ENCODE data around the gene CPNE6.
"Not testable (repeated sequence)": the region's sequence is repeated elsewhere in the genome, so short reads cannot be mapped to it uniquely, and the experiment has no call there.

The CPNE6 gene

GRCh38 chr14:24071144-24071697 lies at the start of gene CPNE6:
TSS of gene CPNE6 (plus strand) at chr14:24071562. CDS start at chr14:24072937, 1,375 bp downstream.
- no peak within 1 kb of the TSS for H3K4me3 ChIP-seq (ENCODE audit: low read depth, low read length)
- DNase-seq (ENCODE audit: low read depth), result no peak

GRCh38 chr14:24024939-24025418 lies 46.4 kb upstream of the CPNE6 start:
- not testable (repeated sequence) for H3K4me3 ChIP-seq (ENCODE audit: low read depth, low read length); DNase-seq (ENCODE audit: low read depth)

GRCh38 chr14:24029687-24030086 lies 41.7 kb upstream of the CPNE6 start:
- DNase-seq (ENCODE audit: low read depth), result not testable (repeated sequence)

GRCh38 chr14:24031331-24031730 lies 40.0 kb upstream of the CPNE6 start:
- DNase-seq (ENCODE audit: low read depth); H3K4me3 ChIP-seq (ENCODE audit: low read depth, low read length): not testable (repeated sequence)

More at GRCh38 chr14:24029687-24030086, 41.7 kb upstream of the CPNE6 start:
- H3K4me3 ChIP-seq (ENCODE audit: low read depth, low read length), result not testable (repeated sequence)

GRCh38 chr14:24032727-24033418 lies 38.5 kb upstream of the CPNE6 start:
- peak; percentile 89 for DNase-seq (ENCODE audit: low read depth)
- H3K4me3 ChIP-seq (ENCODE audit: low read depth, low read length), result no peak overlapping the region

- not testable (repeated sequence) for DNase-seq (ENCODE audit: low read depth)
- peak overlapping the region; percentile 51 for H3K4me3 ChIP-seq (ENCODE audit: low read depth, low read length)
Measured at GRCh38 chr14:24035769-24036168, 35.6 kb upstream of the CPNE6 start.

- peak overlapping the region; percentile 51 for H3K4me3 ChIP-seq (ENCODE audit: low read depth, low read length)
- no peak for DNase-seq (ENCODE audit: low read depth)
Measured at GRCh38 chr14:24036169-24036962, 35.0 kb upstream of the CPNE6 start.

- DNase-seq (ENCODE audit: low read depth), result not testable (repeated sequence)
- H3K4me3 ChIP-seq (ENCODE audit: low read depth, low read length), result peak overlapping the region; percentile 51
Measured at GRCh38 chr14:24036963-24037657, 34.3 kb upstream of the CPNE6 start.

- no peak overlapping the region for H3K4me3 ChIP-seq (ENCODE audit: low read depth, low read length)
- DNase-seq (ENCODE audit: low read depth), result no peak
Measured at GRCh38 chr14:24037658-24038037, 33.7 kb upstream of the CPNE6 start.

- no peak for DNase-seq (ENCODE audit: low read depth)
- no peak overlapping the region for H3K4me3 ChIP-seq (ENCODE audit: low read depth, low read length)
Measured at GRCh38 chr14:24038686-24039085, 32.7 kb upstream of the CPNE6 start.

GRCh38 chr14:24040692-24041091 lies 30.7 kb upstream of the CPNE6 start:
- H3K4me3 ChIP-seq (ENCODE audit: low read depth, low read length), result no peak overlapping the region
- DNase-seq (ENCODE audit: low read depth), result no peak

- DNase-seq (ENCODE audit: low read depth), result no peak
Measured at GRCh38 chr14:24042746-24043145, 28.6 kb upstream of the CPNE6 start.

GRCh38 chr14:24049002-24049401 lies 22.4 kb upstream of the CPNE6 start:
- H3K4me3 ChIP-seq (ENCODE audit: low read depth, low read length); DNase-seq (ENCODE audit: low read depth): not testable (repeated sequence)

More at GRCh38 chr14:24042746-24043145, 28.6 kb upstream of the CPNE6 start:
- no peak overlapping the region for H3K4me3 ChIP-seq (ENCODE audit: low read depth, low read length)

GRCh38 chr14:24050753-24051152 lies 20.6 kb upstream of the CPNE6 start:
- not testable (repeated sequence) for H3K4me3 ChIP-seq (ENCODE audit: low read depth, low read length); DNase-seq (ENCODE audit: low read depth)

- H3K4me3 ChIP-seq (ENCODE audit: low read depth, low read length), result peak overlapping the region; percentile 54
- no peak for DNase-seq (ENCODE audit: low read depth)
Measured at GRCh38 chr14:24051176-24051788, 20.1 kb upstream of the CPNE6 start.

- H3K4me3 ChIP-seq (ENCODE audit: low read depth, low read length), result peak within 1 kb of the TSS; percentile 54
- DNase-seq (ENCODE audit: low read depth), result no peak
Measured at GRCh38 chr14:24051789-24052655, 19.3 kb upstream of the CPNE6 start, which contains the start of gene CARMIL3. TSS of gene CARMIL3 (plus strand) at chr14:24052009. CDS start at chr14:24052154, 145 bp downstream.

GRCh38 chr14:24052656-24053547 lies 18.5 kb upstream of the CPNE6 start:
- no peak for DNase-seq (ENCODE audit: low read depth)

More at GRCh38 chr14:24052656-24053547, 18.5 kb upstream of the CPNE6 start:
- H3K4me3 ChIP-seq (ENCODE audit: low read depth, low read length), result peak overlapping the region; percentile 54

All from skeletal muscle cell (primary cell).